Epithelial cell of esophagus (primary cell): ENCODE results near the gene EIF4G3.
"Not testable (repeated sequence)": the region's sequence is repeated elsewhere in the genome, so short reads cannot be mapped to it uniquely, and the experiment has no call there.

Source experiments
- DNase-seq: peaks from one replicate; pipeline ENCODE4 v3.0.0; 2010; ENCODE audit warnings: low read depth
- H3K4me3 ChIP-seq: 2 replicates; pipeline ENCODE4 v1.5.1; 2011; ENCODE audit warnings: mild to moderate bottlenecking, low read length, control low read depth
- TF ChIP-seq, protein P1 (sequence below): IDR thresholded peaks from 2 replicates; pipeline ENCODE4 v1.5.1; 2011; ENCODE audit warnings: low read depth, mild to moderate bottlenecking, low read length, control low read depth, inconsistent platforms; ENCODE audit not compliant: insufficient read depth; ENCODE audit errors: missing control alignments

EIF4G3 gene

DNA sequence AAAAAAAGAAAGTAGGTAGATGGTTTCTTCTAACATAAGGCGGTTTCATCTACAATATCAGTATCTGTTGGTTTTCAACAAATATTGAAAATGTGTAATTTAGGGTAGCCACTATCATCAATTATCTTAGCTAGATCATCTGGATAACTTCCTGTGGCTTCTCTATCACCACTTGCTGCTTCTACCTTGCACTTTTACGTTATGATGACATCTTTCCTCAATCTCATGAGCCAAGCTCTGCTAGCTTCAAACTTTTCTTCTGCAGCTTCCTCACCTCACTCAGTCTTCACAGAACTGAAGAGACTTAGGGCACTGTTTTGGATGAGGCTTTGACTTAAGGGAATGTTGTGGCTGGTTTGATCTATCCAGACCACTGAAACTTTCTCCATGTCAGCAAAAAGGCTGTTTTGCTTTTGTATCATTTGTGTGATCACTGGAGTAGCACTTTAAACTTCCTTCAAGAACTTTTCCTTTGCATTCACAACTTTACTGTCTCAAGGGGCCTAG lies 244.7 kb downstream of the EIF4G3 start:
- TF ChIP-seq, protein P1, sequence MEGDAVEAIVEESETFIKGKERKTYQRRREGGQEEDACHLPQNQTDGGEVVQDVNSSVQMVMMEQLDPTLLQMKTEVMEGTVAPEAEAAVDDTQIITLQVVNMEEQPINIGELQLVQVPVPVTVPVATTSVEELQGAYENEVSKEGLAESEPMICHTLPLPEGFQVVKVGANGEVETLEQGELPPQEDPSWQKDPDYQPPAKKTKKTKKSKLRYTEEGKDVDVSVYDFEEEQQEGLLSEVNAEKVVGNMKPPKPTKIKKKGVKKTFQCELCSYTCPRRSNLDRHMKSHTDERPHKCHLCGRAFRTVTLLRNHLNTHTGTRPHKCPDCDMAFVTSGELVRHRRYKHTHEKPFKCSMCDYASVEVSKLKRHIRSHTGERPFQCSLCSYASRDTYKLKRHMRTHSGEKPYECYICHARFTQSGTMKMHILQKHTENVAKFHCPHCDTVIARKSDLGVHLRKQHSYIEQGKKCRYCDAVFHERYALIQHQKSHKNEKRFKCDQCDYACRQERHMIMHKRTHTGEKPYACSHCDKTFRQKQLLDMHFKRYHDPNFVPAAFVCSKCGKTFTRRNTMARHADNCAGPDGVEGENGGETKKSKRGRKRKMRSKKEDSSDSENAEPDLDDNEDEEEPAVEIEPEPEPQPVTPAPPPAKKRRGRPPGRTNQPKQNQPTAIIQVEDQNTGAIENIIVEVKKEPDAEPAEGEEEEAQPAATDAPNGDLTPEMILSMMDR: no peak
- no peak for DNase-seq
- H3K4me3 ChIP-seq: no peak overlapping the region

DNA sequence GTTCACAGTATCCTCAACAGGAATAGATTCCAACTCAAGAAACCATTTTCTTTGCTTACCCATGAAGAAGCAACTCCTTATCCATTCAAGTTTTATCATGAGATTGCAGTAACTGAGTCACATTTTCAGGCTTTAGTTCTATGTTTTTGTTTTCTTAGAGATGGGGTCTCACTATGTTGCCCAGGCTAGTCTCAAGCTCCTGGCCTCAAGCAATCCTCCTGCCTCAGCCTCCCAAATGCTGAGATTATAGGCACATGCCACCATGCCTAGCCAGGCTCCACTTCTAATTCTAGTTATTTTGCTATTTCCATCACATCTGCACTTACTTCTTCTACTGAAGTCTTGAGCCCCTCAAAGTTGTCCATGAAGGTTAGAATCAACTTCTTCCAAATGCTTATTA lies 246.3 kb downstream of the EIF4G3 start:
- TF ChIP-seq, protein P1: no peak
- no peak for DNase-seq
- no peak overlapping the region for H3K4me3 ChIP-seq

DNA sequence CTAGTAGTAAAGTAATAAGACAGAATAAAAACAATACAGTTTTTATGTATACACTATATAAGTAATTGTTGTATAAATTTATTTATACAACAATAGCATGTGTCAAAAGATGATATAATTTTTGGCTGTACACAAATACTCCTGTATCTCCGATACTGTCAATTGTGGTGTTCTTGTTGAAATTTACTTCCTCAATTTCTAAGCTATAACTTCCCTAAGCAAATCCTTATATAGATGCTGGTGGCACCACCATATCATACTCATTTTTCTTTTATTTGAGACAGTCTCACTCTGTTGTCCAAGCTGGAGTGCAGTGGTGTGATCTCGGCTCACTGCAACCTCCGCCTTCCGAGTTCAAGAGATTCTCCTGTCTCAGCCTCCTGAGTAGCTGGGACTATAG lies 248.6 kb downstream of the EIF4G3 start:
- H3K4me3 ChIP-seq: no peak overlapping the region
- TF ChIP-seq, protein P1: no peak
- DNase-seq: no peak

DNA sequence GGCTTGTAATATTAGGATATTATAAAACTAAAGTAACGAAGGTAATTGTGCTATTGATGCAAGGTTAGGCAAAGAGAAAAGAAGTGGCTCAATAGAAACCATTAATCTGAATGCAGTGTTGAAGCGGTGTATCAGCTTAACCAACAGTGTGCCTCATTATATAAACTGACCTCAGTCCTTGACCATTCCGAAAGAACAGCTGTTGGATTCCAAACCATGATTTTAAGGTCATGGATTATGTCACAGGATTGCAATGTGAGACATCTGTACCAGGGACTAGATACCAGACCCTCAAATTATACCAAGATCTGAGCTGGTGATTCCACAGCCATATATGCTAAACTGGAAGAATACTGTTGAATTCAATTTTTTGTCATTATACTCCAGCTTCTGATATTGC lies 255.4 kb downstream of the EIF4G3 start:
- H3K4me3 ChIP-seq: no peak overlapping the region
- DNase-seq: no peak
- TF ChIP-seq, protein P1: no peak

DNA sequence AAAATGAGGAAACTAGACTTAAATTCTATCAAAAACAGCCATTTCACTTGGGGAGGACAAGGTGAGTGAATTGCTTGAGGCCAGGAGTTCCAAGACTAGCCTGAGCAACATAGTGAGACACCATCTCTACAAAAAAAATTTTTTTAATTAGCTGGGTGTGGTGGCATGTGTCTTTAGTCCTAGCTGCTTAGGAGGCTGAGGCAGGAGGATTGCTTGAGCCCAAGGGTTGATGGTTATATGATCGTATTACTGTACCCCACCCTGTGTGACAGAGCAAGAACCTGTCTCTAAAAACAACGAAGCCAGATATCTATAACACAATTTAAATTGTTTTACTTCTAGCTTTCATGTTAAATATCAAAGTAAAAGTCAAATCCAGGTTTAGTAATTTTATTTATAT lies 263.5 kb downstream of the EIF4G3 start:
- DNase-seq: no peak
- no peak overlapping the region for H3K4me3 ChIP-seq
- TF ChIP-seq, protein P1: no peak

DNA sequence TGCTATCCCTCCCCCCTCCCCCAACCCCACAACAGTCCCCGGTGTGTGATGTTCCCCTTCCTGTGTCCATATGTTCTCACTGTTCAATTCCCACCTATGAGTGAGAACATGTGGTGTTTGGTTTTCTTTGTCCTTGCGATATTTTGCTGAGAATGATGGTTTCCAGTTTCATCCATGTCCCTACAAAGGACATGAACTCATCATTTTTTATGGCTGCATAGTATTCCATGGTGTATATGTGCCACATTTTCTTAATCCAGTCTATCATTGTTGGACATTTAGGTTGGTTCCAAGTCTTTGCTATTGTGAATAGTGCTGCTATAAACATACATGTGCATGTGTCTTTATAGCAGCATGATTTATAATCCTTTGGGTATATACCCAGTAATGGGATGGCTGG lies 269.2 kb downstream of the EIF4G3 start:
- not testable (repeated sequence) for DNase-seq, H3K4me3 ChIP-seq

DNA sequence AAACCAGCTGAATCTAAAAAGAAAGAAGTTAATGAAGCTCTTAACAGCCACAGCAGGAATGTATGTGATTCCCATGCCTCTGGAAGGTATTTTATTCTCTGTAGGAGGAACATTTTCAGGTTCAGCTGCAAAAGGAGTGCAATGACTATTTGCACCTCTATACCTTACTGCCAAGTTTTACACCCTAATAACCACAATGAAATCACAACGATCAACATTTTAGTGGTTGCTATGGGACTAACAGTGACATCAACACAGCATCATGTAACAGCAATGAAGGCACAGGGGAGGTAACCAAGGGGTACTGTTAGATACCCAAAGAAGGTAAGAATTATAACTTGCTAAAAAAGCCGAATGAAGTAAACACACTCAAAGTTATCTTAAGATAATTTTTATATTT lies 273.3 kb downstream of the EIF4G3 start:
- H3K4me3 ChIP-seq: no peak overlapping the region
- TF ChIP-seq, protein P1: no peak
- peak; percentile 11 for DNase-seq
